HepG2 (cell line): ENCODE measurements around the gene GOLGA6D. TPM values are rescaled to one million over a fixed set of nuclear protein-coding genes. Genes with fewer than 3 reads are reported as not detected.

Experiments used
- EHMT2 ChIP-seq: fragments of 200-600 bp; sonication (generic); IDR thresholded peaks from 2 replicates; pipeline ENCODE4 v1.7.0; 2017; ENCODE audit warnings: antibody characterized with exemption, low read depth, low read length, borderline replicate concordance
- ETV5 ChIP-seq: IDR thresholded peaks from 2 replicates; pipeline ENCODE4 v1.6.1; 2018; ENCODE audit warnings: missing biosample characterization, missing genetic modification reagents, inconsistent platforms, borderline replicate concordance
- MED1 ChIP-seq: sonication (generic); formaldehyde crosslinking; IDR thresholded peaks from 2 replicates; pipeline ENCODE4 v1.4.0; 2020; ENCODE audit warnings: missing genetic modification reagents
- MIER3 ChIP-seq: IDR thresholded peaks from 2 replicates; pipeline ENCODE4 v1.6.1; 2016; ENCODE audit warnings: missing compliant biosample characterization, borderline replicate concordance
- MXD3 ChIP-seq: IDR thresholded peaks from 2 replicates; pipeline ENCODE4 v1.6.1; 2016; ENCODE audit warnings: mild to moderate bottlenecking, missing biosample characterization, missing genetic modification reagents
- PHF5A ChIP-seq: IDR thresholded peaks from one replicate; pipeline ENCODE4 v1.6.1; 2018; ENCODE audit warnings: low read depth, missing genetic modification reagents; ENCODE audit not compliant: unreplicated experiment
- PRDM4 ChIP-seq: sonication (generic); formaldehyde crosslinking; IDR thresholded peaks from 2 replicates; pipeline ENCODE4 v1.9.0; 2021; ENCODE audit warnings: missing genetic modification reagents, borderline replicate concordance
- SP140L ChIP-seq: sonication (generic); formaldehyde crosslinking; IDR thresholded peaks from 2 replicates; pipeline ENCODE4 v1.4.0; 2020; ENCODE audit warnings: missing genetic modification reagents, borderline replicate concordance
- SRY ChIP-seq: sonication (generic); formaldehyde crosslinking; IDR thresholded peaks from 2 replicates; pipeline ENCODE4 v1.8.0; 2022; ENCODE audit warnings: mild to moderate bottlenecking, missing genetic modification reagents
- THAP9 ChIP-seq: sonication (generic); formaldehyde crosslinking; IDR thresholded peaks from 2 replicates; pipeline ENCODE4; 2020; ENCODE audit warnings: missing genetic modification reagents, mild to moderate bottlenecking, borderline replicate concordance
- ZKSCAN8 ChIP-seq: IDR thresholded peaks from 2 replicates; pipeline ENCODE4 v1.6.1; 2016; ENCODE audit warnings: borderline replicate concordance, missing genetic modification reagents, missing compliant biosample characterization
- ZNF121 ChIP-seq: sonication (generic); formaldehyde crosslinking; IDR thresholded peaks from 2 replicates; pipeline ENCODE4 v1.5.0; 2020; ENCODE audit warnings: mild to moderate bottlenecking, missing genetic modification reagents
- ZNF124 ChIP-seq: sonication (generic); formaldehyde crosslinking; IDR thresholded peaks from 2 replicates; pipeline ENCODE4 v1.4.0; 2020; ENCODE audit warnings: missing genetic modification reagents
- ZNF253 ChIP-seq: sonication (generic); formaldehyde crosslinking; IDR thresholded peaks from 2 replicates; pipeline ENCODE4 v1.8.0; 2022; ENCODE audit warnings: mild to moderate bottlenecking, missing genetic modification reagents, borderline replicate concordance
- ZNF274 ChIP-seq: sonication (generic); formaldehyde crosslinking; IDR thresholded peaks from 2 replicates; pipeline ENCODE4 v1.5.1; 2020; ENCODE audit warnings: mild to moderate bottlenecking, missing genetic modification reagents
- ZNF549 ChIP-seq: sonication (generic); formaldehyde crosslinking; IDR thresholded peaks from 2 replicates; pipeline ENCODE4 v1.5.0; 2020; ENCODE audit warnings: missing genetic modification reagents
- ZNF740 ChIP-seq: sonication (generic); formaldehyde crosslinking; IDR thresholded peaks from 2 replicates; pipeline ENCODE4 v1.4.0; 2020; ENCODE audit warnings: missing genetic modification reagents
- ZNF790 ChIP-seq: sonication (generic); formaldehyde crosslinking; IDR thresholded peaks from 2 replicates; pipeline ENCODE4 v1.8.0; 2022; ENCODE audit warnings: missing genetic modification reagents, mild to moderate bottlenecking, borderline replicate concordance
- polyA plus RNA-seq, 8 experiments: library from polyadenylated mRNA; depleted of rRNA in 3 of 8; stranded (reverse) in 7 of 8; unstranded in 1 of 8; fragments of >200 nt; fragmentation: Illumina TruSeq in 4 of 8; extraction: Trizol in 4 of 8; gene quantifications; 2 replicates each; pipeline versions ENCODE4 v1.2.1 to v1.2.3, GENCODE V29; 2011 to 2016; ENCODE audit warnings: low read depth in 4 of 8, missing spikeins in 1 of 8, mixed read lengths in 1 of 8; ENCODE audit not compliant: insufficient read depth in 1 of 8
- total RNA-seq, 5 experiments: library from RNA; depleted of rRNA; stranded (reverse); fragments of >200 nt; fragmentation: Illumina TruSeq; extraction: Trizol; gene quantifications; 2 replicates each; pipeline ENCODE4 v1.2.3, GENCODE V29; 2016; ENCODE audit warnings: low read depth in 1 of 5

GOLGA6D gene
- total and polyA plus RNA-seq, 2 of the 13 experiments (the other 11 are each of a cell fraction or from before 2014, with no cell fraction given) = 0.04 TPM; not detected in 1

- TF ChIP-seq PRDM4 = no peak
- TF ChIP-seq ZKSCAN8 (CRISPR knock-in tag) = peak; percentile 86
- no peak for TF ChIP-seq ZNF253 (CRISPR knock-in tag)
- peak; percentile 57 for TF ChIP-seq MED1 (CRISPR knock-in tag)
- no peak for TF ChIP-seq EHMT2
- TF ChIP-seq MXD3 = peak; percentile 84; the same call in 1 of the 2 replicates
- TF ChIP-seq SRY (CRISPR knock-in tag) = peak; percentile 75
- peak; percentile 57 for TF ChIP-seq PHF5A
- TF ChIP-seq MIER3 = peak; percentile 80
- TF ChIP-seq ZNF549 (CRISPR knock-in tag) = no peak
- TF ChIP-seq ZNF790 (CRISPR knock-in tag) = peak; percentile 59; the same call in 1 of the 2 replicates
- peak; percentile 93 for TF ChIP-seq ETV5 (CRISPR knock-in tag)
- TF ChIP-seq THAP9 (CRISPR knock-in tag) = peak; percentile 79; the same call in 1 of the 2 replicates
- peak; percentile 55; the same call in 1 of the 2 replicates for TF ChIP-seq ZNF740
- TF ChIP-seq ZNF121 (CRISPR knock-in tag) = peak; percentile 9; the same call in 1 of the 2 replicates
- peak; percentile 56; the same call in 1 of the 2 replicates for TF ChIP-seq ZNF124
- TF ChIP-seq SP140L (CRISPR knock-in tag) = no peak
- TF ChIP-seq ZNF274 = peak; percentile 40; the same call in 1 of the 2 replicates
These were observed 53.2 kb downstream of the GOLGA6D start, which contains the start of gene COMMD4 (continued) for GRCh38 chr15:75335705-75336355.
